ENCODE data around the gene RHOG. TPM values are rescaled to one million over a fixed set of nuclear protein-coding genes. Genes with fewer than 3 reads are reported as not detected.

The RHOG gene
- total and polyA plus RNA-seq, 9 of the 15 experiments (the other 6 are each of a cell fraction or from before 2014, with no cell fraction given) = 22.6 to 162 (median 80.3) TPM

DNA sequence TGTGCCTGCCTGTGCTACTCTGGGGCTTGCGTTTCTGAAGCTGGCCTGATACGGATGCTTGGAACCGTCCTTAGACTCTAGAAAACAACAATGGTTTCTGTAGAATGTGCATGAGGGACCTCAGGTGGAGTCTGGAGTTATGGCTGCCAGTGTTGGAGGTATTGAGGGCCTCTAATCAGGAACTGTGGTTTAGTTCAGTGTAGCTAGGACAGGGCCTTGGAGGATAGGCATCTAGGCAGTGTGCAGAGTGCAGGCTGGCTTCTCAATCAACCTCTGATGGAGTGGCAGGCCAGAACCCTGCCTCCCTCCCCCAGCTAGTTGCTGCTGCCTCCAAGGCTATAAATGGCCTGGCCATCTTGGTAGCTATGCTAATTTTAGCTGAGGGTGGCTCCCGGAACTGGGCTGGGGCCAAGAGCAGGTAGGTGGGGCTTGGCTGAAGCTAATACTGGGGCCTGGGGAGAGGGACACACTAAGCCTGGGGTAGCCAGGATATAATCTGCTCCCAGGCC, 18.7 kb upstream of the RHOG start:
- POLR2A ChIA-PET = interaction anchor here (0.7 to 3.9 kb wide), 5 partner anchors 10 to 194 kb away, joined by 3 to 32 read pairs (median 4); no protein-coding TSS in a partner anchor
- peak; percentile 53 to 87 (median 68) for DNase-seq (ENCODE audit: extremely low read depth in 1 of 4, low spot score in 3 of 4)
- H3K27ac ChIP-seq (ENCODE audit: extremely low read depth, low read depth, low read length) = peak overlapping the region; percentile 69
- H3K9me1 ChIP-seq (ENCODE audit: control insufficient read depth, insufficient read depth, low read length) = no peaks in the 10 kb centered on the region
- 0 out of 2 replicates have a peak overlapping the region, but pooled peaks have one; percentile 10 for H2AFZ ChIP-seq (ENCODE audit: low read depth, low read length)
- H3K79me2 ChIP-seq (ENCODE audit: control insufficient read depth, insufficient read depth, low read length) = peaks cover 90% of the 10 kb centered on the region
- 10% methylated on average over 4 of the region's 4 CpGs for WGBS (ENCODE audit: insufficient coverage, low coverage, missing lambda C conversion rate)
- peak overlapping the region; percentile 23 for H3K4me3 ChIP-seq
- H3K4me2 ChIP-seq (ENCODE audit: insufficient read depth, low read length) = peak overlapping the region; percentile 82
- ATAC-seq = peak; percentile 63
- FAIRE-seq = peak; percentile 73
- H4K20me1 ChIP-seq (replicated peaks; ENCODE audit: control insufficient read depth, insufficient read depth, low read length) = no peaks in the 10 kb centered on the region
- H3K36me3 ChIP-seq (ENCODE audit: control insufficient read depth, insufficient read depth, low read length) = no peaks in the 10 kb centered on the region
- peaks cover 32 to 49% of the 10 kb centered on the region in 2 experiments for H3K4me1 ChIP-seq (replicated peaks in 1 of 2; ENCODE audit: control insufficient read depth in 2 of 2, insufficient read depth in 2 of 2, low read length in 2 of 2)
- CTCF ChIA-PET (ENCODE audit: low intra/inter-chr PET ratio) = no interaction called here
- intact Hi-C loops (cut with micrococcal nuclease) (loop anchor here (5.0 kb wide), 1 partner anchor 33 kb away; no protein-coding TSS in a partner anchor), in situ Hi-C loops (cut with MboI) (no loop called here)
- BruUV-seq (replicated peaks) = no TSS peak
- H3K27me3 ChIP-seq (ENCODE audit: control insufficient read depth in 2 of 2, insufficient read depth in 2 of 2, low read length in 2 of 2) = no peaks in the 10 kb centered on the region
- peak overlapping the region; percentile 57 to 77; a peak in 3 of 4 replicates for H3K9ac ChIP-seq (ENCODE audit: insufficient read depth in 1 of 2, low read depth in 2 of 2, low read length in 2 of 2)
- no peaks in the 10 kb centered on the region for H3K9me3 ChIP-seq (replicated peaks; ENCODE audit: control insufficient read depth, insufficient read depth, low read depth, low read length)
- TF ChIP-seq MTA1 (IDR thresholded peaks at IDR 0.05; ENCODE audit: borderline replicate concordance) = no peak
- TF ChIP-seq, protein P1, sequence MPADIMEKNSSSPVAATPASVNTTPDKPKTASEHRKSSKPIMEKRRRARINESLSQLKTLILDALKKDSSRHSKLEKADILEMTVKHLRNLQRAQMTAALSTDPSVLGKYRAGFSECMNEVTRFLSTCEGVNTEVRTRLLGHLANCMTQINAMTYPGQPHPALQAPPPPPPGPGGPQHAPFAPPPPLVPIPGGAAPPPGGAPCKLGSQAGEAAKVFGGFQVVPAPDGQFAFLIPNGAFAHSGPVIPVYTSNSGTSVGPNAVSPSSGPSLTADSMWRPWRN (IDR thresholded peaks at IDR 0.05; ENCODE audit: low read depth) = no peak
- no peak for TF ChIP-seq RFX7 (CRISPR knock-in tag; IDR thresholded peaks at IDR 0.05)
- TF ChIP-seq, protein P2, sequence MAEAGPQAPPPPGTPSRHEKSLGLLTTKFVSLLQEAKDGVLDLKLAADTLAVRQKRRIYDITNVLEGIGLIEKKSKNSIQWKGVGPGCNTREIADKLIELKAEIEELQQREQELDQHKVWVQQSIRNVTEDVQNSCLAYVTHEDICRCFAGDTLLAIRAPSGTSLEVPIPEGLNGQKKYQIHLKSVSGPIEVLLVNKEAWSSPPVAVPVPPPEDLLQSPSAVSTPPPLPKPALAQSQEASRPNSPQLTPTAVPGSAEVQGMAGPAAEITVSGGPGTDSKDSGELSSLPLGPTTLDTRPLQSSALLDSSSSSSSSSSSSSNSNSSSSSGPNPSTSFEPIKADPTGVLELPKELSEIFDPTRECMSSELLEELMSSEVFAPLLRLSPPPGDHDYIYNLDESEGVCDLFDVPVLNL (CRISPR knock-in tag; IDR thresholded peaks at IDR 0.05; ENCODE audit: low read depth) = no peak
- TF ChIP-seq STAG1 (CRISPR knock-in tag; IDR thresholded peaks at IDR 0.05; ENCODE audit: borderline replicate concordance) = no peak
- TF ChIP-seq NFIC (IDR thresholded peaks at IDR 0.05) = peak; percentile 67
- TF ChIP-seq ZNF695 (CRISPR knock-in tag; IDR thresholded peaks at IDR 0.05) = no peak
- no peak for TF ChIP-seq TAF7 (tag; IDR thresholded peaks at IDR 0.05)
- no peak for TF ChIP-seq PTRF (tag; IDR thresholded peaks at IDR 0.05)
- no peak for TF ChIP-seq SRSF7 (optimal IDR thresholded peaks at IDR 0.05; ENCODE audit: low read depth, low read length)
- no peak for TF ChIP-seq BCLAF1 (IDR thresholded peaks at IDR 0.05; ENCODE audit: borderline replicate concordance in 1 of 2, control insufficient read depth in 1 of 2, low read depth in 2 of 2, low read length in 1 of 2)
- TF ChIP-seq HEY1 (CRISPR knock-in tag; IDR thresholded peaks at IDR 0.05; ENCODE audit: borderline replicate concordance) = no peak
- TF ChIP-seq RBM15 (IDR thresholded peaks at IDR 0.05; ENCODE audit: insufficient read depth, low read length) = no peak
- TF ChIP-seq TGIF2 (CRISPR knock-in tag; IDR thresholded peaks at IDR 0.05) = no peak
- no peak for TF ChIP-seq NR2F6 (CRISPR knock-in tag; IDR thresholded peaks at IDR 0.05)
- TF ChIP-seq SNRNP70 (optimal IDR thresholded peaks at IDR 0.05; ENCODE audit: low read depth, low read length) = no peak
- no peak for TF ChIP-seq BRD4 (IDR thresholded peaks at IDR 0.05)
- TF ChIP-seq TOE1 (IDR thresholded peaks at IDR 0.05; ENCODE audit: borderline replicate concordance) = no peak
- peak; percentile 44; the same call in 1 of the 2 replicates for TF ChIP-seq TOE1 (CRISPR knock-in tag; IDR thresholded peaks at IDR 0.05; ENCODE audit: borderline replicate concordance, low read depth)

All from K562 (cell line).